A673 (cell line): ENCODE data around the gene GPR31.

Experiments used
- CTCF ChIP-seq: fragments of 300-800, 200-600 bp; sonication (generic); conservative IDR thresholded peaks from 2 replicates; pipeline ENCODE4 v1.5.1; 2017; ENCODE audit warnings: low read depth, mild to moderate bottlenecking, antibody characterized with exemption, low read length, moderate library complexity, mixed read lengths
- EZH2 ChIP-seq: fragments of 200-600 bp; sonication (generic); IDR thresholded peaks from 2 replicates; pipeline ENCODE4 v1.6.1; 2017; ENCODE audit warnings: borderline replicate concordance, low read depth, mild to moderate bottlenecking, mixed read lengths, antibody characterized with exemption, low read length; ENCODE audit not compliant: poor library complexity, severe bottlenecking

GRCh38 chr6:167151648-167152047 lies 6.1 kb downstream of the GPR31 start:
- TF ChIP-seq EZH2 (no peak), CTCF (no peak)
